Measurements from ENCODE around the gene HRNR. TPM values are rescaled to one million over a fixed set of nuclear protein-coding genes. Genes with fewer than 3 reads are reported as not detected.

HRNR gene
- total RNA-seq, 1 donor from 2014 or later = not detected

Other genes starting within 250 kb of the HRNR start
- gene S100A10, start 230.3 kb downstream of the HRNR start, total RNA-seq = 45.0 TPM
- gene S100A11, start 187.2 kb downstream of the HRNR start, total RNA-seq = 14.0 TPM
- gene TCHHL1, start 135.1 kb downstream of the HRNR start, total RNA-seq = not detected
- 0.08 TPM for gene TCHH, start 108.7 kb downstream of the HRNR start, total RNA-seq
- gene RPTN, start 65.0 kb downstream of the HRNR start, total RNA-seq = not detected
- gene FLG, start 101.0 kb upstream of the HRNR start, total RNA-seq = not detected
- gene FLG2, start 135.8 kb upstream of the HRNR start, total RNA-seq = not detected
- gene CRNN, start 190.1 kb upstream of the HRNR start, total RNA-seq = not detected